ENCODE results near the gene FANCD2OS.
A peak's percentile ranks its signal among the peaks of the same experiment; 100 is the strongest.
"Not testable (repeated sequence)": the region's sequence is repeated elsewhere in the genome, so short reads cannot be mapped to it uniquely, and the experiment has no call there.

The FANCD2OS gene, protein sequence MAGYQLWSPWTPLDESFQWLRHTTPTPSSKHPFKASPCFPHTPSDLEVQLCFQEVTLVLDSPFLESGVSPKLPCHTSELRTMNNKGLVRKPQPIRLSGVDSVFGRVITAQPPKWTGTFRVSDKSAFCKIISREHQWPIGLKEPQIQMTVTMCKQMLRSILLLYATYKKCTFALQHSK

GRCh38 chr3:10108091-10108490 lies at the start of gene FANCD2OS:
Gene FANCD2OS (minus strand): TSS chr3:10108255. CDS start chr3:10104774, 3,481 bp downstream.
- no peak for DNase-seq

DNA sequence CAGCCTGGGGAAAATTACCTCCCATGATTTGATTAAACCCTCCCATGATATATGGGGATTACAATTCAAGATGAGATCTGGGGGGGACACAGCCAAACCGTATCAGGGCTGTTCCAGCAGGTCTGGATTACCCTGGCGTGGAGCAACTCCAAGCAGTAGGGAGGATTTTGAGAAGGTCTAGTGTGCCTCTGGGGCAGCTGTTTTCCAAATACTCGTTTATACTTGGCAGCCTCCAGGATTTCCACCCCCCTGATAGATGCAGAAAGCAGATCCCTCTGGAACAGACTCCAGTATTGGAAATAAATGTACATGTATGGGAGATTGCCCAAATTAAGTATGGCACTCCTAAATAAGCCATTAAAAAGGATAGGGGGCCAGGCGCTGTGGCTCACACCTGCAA lies 49.0 kb upstream of the FANCD2OS start:
- DNase-seq = no peak

GRCh38 chr3:10155658-10156057 lies 47.6 kb upstream of the FANCD2OS start:
- DNase-seq = no peak

GRCh38 chr3:10155123-10155472 lies 47.0 kb upstream of the FANCD2OS start:
- DNase-seq = no peak

DNA sequence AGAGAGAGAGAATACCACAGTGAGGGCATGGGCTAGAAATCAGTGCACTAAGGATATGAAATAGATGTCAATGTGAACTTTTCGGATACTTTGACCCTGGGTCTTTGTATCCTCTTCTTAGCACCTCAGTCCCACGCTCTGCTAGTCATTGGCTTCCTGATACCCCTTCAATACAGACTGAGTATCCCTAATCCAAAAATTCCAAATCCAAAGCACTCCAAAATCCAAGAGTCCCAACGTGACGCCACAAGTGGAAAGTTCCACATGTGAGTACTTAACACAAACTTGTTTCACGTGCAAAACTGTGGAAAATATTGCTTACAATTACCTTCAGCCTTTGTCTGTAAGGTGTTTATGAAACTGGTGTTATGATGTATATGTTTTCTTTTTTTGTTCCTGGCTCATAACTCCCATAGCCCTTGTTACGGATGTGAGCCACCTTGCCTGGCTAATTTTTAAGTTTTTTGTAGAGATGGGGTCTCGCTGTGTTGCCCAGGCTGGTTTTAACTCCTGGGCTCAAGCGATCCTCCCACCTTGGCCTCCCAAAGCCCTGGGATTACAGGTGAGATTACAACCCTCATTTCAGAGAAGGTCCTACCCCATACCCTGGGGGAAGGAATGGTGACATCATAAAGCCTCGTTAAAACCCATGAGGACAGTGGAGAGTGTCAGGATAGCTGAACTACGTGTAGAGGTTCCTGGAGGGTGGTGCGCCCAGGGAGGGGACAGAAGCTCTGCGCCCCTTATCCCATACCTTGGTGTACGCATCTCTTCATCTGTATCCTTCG lies 46.5 kb upstream of the FANCD2OS start:
- DNase-seq = no peak

DNA sequence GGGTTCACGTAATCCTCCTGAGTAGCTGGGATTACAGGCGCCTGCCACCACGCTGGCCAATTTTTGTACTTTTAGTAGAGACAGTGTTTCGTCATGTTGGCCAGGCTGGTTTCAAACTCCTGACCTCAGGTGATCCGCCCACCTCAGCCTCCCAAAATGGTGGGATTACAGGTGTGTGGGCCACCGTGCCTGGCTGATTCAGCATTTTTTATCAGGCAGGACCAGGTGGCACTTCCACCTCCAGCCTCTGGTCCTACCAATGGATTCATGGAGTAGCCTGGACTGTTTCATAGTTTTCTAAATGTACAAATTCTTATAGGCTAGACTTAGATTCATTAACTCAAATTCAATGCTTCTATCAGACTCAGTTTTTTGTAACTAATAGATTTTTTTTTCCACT lies 42.9 kb upstream of the FANCD2OS start:
- no peak for DNase-seq

GRCh38 chr3:10149226-10149625 lies 41.2 kb upstream of the FANCD2OS start:
- no peak for DNase-seq

GRCh38 chr3:10145685-10146084 lies 37.6 kb upstream of the FANCD2OS start:
- DNase-seq = no peak

GRCh38 chr3:10142707-10143560 lies 34.9 kb upstream of the FANCD2OS start:
- no peak for DNase-seq

GRCh38 chr3:10140996-10141546 lies 33.0 kb upstream of the FANCD2OS start:
- DNase-seq = no peak

DNA sequence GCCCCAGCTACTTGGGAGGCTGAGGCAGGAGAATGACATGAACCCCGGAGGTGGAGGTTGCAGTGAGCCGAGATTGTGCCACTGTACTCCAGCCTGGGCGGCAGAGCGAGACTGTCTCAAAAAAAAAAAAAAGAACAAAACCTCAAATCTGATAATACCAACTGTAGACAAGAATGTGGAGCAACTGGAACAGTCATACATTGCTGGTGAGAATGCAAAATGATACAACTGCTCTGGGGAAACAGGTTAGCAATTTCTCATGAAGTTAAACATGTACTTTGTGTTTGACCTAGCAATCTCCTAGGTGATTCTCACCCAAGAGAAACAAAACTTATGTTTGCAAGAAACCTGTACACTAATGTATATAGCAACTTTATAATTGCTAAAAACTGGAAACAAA lies 29.1 kb upstream of the FANCD2OS start:
- DNase-seq = no peak

DNA sequence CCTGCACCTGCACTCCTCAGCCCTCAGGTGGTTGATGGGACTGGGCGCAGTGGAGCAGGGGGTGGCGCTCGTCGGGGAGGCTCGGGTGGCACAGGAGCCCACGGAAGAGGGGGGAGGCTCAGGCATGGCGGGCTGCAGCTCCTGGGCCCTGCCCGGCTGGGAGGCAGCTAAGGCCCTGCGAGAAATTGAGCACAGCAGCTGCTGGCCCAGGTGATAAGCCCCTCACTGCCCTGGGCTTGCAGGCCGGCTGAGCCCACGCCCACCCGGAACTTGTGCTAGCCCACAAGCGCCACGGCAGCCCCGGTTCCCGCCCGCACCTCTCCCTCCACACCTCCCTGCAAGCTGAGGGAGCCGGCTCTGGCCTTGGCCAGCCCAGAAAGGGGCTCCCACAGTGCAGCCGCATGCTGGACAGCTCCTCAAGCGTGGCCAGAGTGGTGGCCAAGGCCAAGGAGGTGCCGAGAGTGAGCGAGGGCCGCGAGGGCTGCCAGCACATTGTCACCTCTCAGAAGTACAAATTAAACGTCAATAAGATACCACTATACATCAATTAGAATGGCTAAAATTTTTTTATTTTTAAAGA lies 28.5 kb upstream of the FANCD2OS start:
- no peak for DNase-seq

DNA sequence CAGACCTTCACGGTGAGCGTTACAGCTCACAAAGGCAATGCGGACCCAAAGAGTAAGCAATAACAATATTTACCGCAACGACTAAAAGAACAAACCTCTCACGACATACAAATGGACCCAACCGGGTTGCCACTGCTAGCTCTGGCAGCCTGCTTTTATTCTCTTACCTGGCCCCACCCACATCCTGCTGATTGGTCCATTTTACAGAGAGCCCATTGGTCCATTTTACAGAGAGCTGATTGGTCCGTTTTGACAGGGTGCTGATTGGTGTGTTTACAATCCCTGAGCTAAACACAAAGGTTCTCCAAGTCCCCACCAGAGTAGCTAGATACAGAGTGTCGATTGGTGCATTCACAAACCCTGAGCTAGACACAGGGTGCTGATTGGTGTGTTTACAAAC lies 27.8 kb upstream of the FANCD2OS start:
- DNase-seq = not testable (repeated sequence)

GRCh38 chr3:10122724-10123123 lies 14.7 kb upstream of the FANCD2OS start:
- no peak for DNase-seq

- DNase-seq = no peak
Observed at GRCh38 chr3:10121064-10121463, 13.0 kb upstream of the FANCD2OS start.

DNA sequence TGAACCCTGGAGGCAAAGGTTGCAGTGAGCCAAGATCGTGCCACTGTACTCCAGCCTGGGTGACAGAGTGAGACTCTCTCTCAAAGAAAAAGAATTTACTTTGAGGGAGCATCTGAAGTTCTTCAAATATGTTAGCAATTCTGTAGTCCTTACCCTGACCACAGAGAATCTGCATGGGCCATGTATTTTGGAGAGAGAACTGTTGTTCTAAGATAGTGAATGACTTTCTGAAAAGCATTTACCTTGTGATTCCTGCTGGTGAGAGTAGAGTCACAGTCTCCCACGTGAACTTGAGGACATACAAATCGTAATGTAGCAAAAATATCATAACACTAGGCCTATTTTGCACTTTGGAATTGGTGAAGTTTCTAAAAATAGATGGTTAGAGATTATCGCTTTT lies 11.3 kb upstream of the FANCD2OS start:
- DNase-seq = no peak

DNA sequence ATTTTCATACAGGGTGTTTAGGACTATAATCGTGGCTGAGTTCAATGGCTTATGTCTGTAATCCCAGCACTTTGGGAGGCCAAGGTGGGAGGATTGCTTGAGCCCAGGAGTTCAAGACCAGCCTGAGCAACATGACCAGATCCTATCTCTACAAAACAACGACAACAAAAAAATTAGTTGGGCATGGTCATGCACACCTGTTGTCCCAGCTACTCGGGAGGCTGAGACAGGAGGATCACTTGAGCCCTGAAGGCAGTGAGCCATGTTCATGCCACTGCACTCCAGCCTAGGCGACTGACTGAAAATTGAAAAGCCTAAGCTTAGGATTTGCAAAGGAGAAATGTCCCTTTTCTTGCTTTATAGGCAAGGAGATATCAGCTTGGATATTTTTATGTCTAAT lies 8.9 kb upstream of the FANCD2OS start:
- DNase-seq = no peak

- DNase-seq = no peak
Observed at GRCh38 chr3:10116138-10116460, 8.0 kb upstream of the FANCD2OS start.

GRCh38 chr3:10115326-10116137 lies 7.5 kb upstream of the FANCD2OS start, which contains the start of gene BRK1:
Gene BRK1 (plus strand): TSS chr3:10115675. CDS start chr3:10115702, 27 bp downstream.
- peak; percentile 92 for DNase-seq

GRCh38 chr3:10106919-10107318 lies 1.1 kb downstream of the FANCD2OS start:
- no peak for DNase-seq

- no peak for DNase-seq
Observed at GRCh38 chr3:10099041-10099440, 9.0 kb downstream of the FANCD2OS start.

DNA sequence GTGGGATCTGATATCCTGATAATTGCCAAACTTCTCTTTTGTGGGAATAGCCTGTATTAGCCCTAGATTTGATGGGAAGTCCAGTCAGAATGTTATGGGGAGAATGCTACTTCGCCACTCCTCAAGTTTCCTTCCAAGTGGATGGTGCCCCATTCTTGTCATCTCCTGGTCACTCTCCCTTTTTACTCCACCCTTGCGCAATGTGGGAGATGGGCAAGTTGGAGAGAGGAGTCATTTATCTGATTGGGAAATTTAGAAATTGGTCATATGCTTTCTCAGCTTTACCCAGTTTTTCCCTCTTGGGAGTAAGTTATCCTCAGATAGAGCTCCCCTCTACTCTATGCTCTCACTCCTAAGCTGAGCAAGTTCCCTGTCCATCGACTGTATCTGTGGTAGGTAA lies 14.4 kb downstream of the FANCD2OS start:
- DNase-seq = no peak
